IMR-90 (cell line): Measurements from ENCODE around the gene VAT1.

ENCODE experiments used
- BHLHE40 ChIP-seq: fragments of 150-350 bp; IDR thresholded peaks from 2 replicates; pipeline ENCODE4 v1.6.1; 2016; ENCODE audit warnings: mild to moderate bottlenecking, low read depth, low read length
- CEBPB ChIP-seq: IDR thresholded peaks from 2 replicates; pipeline ENCODE4 v1.6.1; 2012; ENCODE audit warnings: low read depth, low read length, improper control_type of control experiment
- CHD1 ChIP-seq: IDR thresholded peaks from 2 replicates; pipeline ENCODE4 v1.6.1; 2012; ENCODE audit warnings: low read depth, low read length, improper control_type of control experiment
- ELK1 ChIP-seq: fragments of 150-350 bp; IDR thresholded peaks from 2 replicates; pipeline ENCODE4 v1.6.1; 2016; ENCODE audit warnings: low read depth, mild to moderate bottlenecking, low read length, moderate library complexity, borderline replicate concordance
- MAFK ChIP-seq: IDR thresholded peaks from 2 replicates; pipeline ENCODE4 v1.6.1; 2012; ENCODE audit warnings: low read depth, low read length, improper control_type of control experiment
- MAZ ChIP-seq: IDR thresholded peaks from 2 replicates; pipeline ENCODE4 v1.6.1; 2012; ENCODE audit warnings: low read depth, mild to moderate bottlenecking, low read length, improper control_type of control experiment, moderate library complexity, borderline replicate concordance
- MXI1 ChIP-seq: IDR thresholded peaks from 2 replicates; pipeline ENCODE4 v1.6.1; 2012; ENCODE audit warnings: low read depth, mild to moderate bottlenecking, low read length, moderate library complexity, borderline replicate concordance
- POLR2A ChIP-seq: IDR thresholded peaks from 2 replicates; pipeline ENCODE4 v1.6.1; 2012; ENCODE audit warnings: mild to moderate bottlenecking, low read depth, low read length
- RAD21 ChIP-seq: IDR thresholded peaks from 2 replicates; pipeline ENCODE4 v1.6.1; 2012; ENCODE audit warnings: low read length, improper control_type of control experiment
- RCOR1 ChIP-seq: IDR thresholded peaks from 2 replicates; pipeline ENCODE4 v1.6.1; 2012; ENCODE audit warnings: mild to moderate bottlenecking, low read length, improper control_type of control experiment; ENCODE audit not compliant: insufficient replicate concordance
- RFX5 ChIP-seq: IDR thresholded peaks from 2 replicates; pipeline ENCODE4 v1.8.0; 2012; ENCODE audit warnings: low read depth, mild to moderate bottlenecking, low read length, moderate library complexity
- SMC3 ChIP-seq: fragments of 150-350 bp; IDR thresholded peaks from 2 replicates; pipeline ENCODE4 v1.6.1; 2016; ENCODE audit warnings: low read depth, mild to moderate bottlenecking, antibody characterized with exemption, low read length, moderate library complexity
- TF ChIP-seq, protein P1 (sequence below): conservative IDR thresholded peaks from 2 replicates; pipeline ENCODE4 v1.5.1; 2012; ENCODE audit warnings: mild to moderate bottlenecking, low read depth, low read length, improper control_type of control experiment
- TF ChIP-seq, protein P2 (sequence below): fragments of 150-350 bp; IDR thresholded peaks from 2 replicates; pipeline ENCODE4 v1.6.1; 2017; ENCODE audit warnings: mild to moderate bottlenecking, antibody characterized with exemption, low read length, low read depth

DNA sequence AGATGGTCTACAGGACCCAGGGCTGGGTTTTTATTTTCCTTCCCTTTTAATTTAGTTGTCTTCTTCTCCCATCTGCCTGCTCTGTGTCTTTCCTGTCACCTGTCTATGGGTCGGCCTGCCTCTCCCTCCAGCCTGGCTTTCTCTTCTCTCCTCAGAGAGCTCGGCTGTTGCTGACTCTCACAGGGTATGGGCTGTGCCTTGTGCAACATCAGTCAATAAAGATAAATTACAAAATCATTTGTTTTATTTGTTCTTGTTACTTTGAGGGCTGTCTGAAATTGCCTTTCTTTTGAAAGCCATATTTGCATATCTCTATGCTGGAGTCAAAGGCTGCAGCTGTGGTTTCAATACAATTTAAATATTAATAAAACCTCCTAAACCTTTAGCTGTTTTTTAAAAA is 18.5 kb upstream of the VAT1 start:
- no peak for TF ChIP-seq POLR2A
- TF ChIP-seq, protein P1, sequence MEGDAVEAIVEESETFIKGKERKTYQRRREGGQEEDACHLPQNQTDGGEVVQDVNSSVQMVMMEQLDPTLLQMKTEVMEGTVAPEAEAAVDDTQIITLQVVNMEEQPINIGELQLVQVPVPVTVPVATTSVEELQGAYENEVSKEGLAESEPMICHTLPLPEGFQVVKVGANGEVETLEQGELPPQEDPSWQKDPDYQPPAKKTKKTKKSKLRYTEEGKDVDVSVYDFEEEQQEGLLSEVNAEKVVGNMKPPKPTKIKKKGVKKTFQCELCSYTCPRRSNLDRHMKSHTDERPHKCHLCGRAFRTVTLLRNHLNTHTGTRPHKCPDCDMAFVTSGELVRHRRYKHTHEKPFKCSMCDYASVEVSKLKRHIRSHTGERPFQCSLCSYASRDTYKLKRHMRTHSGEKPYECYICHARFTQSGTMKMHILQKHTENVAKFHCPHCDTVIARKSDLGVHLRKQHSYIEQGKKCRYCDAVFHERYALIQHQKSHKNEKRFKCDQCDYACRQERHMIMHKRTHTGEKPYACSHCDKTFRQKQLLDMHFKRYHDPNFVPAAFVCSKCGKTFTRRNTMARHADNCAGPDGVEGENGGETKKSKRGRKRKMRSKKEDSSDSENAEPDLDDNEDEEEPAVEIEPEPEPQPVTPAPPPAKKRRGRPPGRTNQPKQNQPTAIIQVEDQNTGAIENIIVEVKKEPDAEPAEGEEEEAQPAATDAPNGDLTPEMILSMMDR, result no peak
- TF ChIP-seq CEBPB, result no peak
- TF ChIP-seq RFX5, result no peak
- no peak for TF ChIP-seq SMC3
- TF ChIP-seq RAD21, result no peak
- no peak for TF ChIP-seq BHLHE40
- no peak for TF ChIP-seq ELK1
- TF ChIP-seq MAZ, result no peak
- no peak for TF ChIP-seq CHD1
- no peak for TF ChIP-seq RCOR1
- TF ChIP-seq MXI1, result no peak
- TF ChIP-seq MAFK, result no peak
- TF ChIP-seq, protein P2, sequence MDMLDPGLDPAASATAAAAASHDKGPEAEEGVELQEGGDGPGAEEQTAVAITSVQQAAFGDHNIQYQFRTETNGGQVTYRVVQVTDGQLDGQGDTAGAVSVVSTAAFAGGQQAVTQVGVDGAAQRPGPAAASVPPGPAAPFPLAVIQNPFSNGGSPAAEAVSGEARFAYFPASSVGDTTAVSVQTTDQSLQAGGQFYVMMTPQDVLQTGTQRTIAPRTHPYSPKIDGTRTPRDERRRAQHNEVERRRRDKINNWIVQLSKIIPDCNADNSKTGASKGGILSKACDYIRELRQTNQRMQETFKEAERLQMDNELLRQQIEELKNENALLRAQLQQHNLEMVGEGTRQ, result no peak
